CD4-positive, alpha-beta T cell treated with Interleukin-21 for 1 hour (primary cell): ENCODE measurements around the gene BMERB1.
A peak's percentile ranks its signal among the peaks of the same experiment; 100 is the strongest.
"Not testable (repeated sequence)": the region's sequence is repeated elsewhere in the genome, so short reads cannot be mapped to it uniquely, and the experiment has no call there.

Source experiments
- DNase-seq: peaks from one replicate; pipeline ENCODE4 v3.0.0-alpha.2; 2020

The BMERB1 gene

DNA sequence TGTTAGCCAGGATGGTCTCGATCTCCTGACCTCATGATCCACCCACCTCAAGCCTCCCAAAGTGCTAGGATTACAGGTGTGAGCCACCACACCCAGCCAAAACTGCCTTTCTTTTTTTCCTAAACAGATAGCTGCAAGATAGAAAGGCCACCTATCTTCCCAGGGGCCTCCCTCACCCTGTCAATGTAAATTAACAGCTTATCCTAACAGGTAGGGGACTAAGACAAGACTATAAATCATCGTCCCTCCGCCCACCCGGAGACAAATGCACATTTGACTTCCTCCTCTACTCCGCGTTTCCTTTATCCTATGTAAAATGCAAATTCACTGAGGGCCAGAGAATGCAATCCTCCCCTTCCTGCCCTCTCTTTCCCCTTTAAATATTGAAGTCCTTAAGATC is 137.2 kb downstream of the BMERB1 start:
- no peak for DNase-seq

- no peak for DNase-seq
Measured at GRCh38 chr16:15572329-15573001, 138.1 kb downstream of the BMERB1 start.

- DNase-seq: no peak
Measured at GRCh38 chr16:15573274-15573895, 139.0 kb downstream of the BMERB1 start.

GRCh38 chr16:15573896-15574613 is 139.7 kb downstream of the BMERB1 start:
- DNase-seq: not testable (repeated sequence)

DNA sequence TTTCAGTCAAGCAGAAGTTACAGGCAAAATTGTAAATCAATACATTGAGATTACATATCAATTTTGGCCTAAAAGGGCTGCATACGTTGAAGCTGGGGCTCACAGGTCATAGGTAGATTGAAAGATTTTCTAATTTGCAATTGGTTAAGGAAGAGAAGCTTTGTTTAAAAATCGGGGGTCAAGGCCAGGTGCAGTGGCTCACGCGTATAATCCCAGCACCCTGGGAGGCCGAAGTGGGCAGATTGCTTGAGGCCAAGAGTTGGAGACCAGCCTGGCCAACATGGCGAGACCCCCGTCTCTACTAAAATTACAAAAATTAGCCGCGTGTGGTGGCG is 140.2 kb downstream of the BMERB1 start:
- DNase-seq: no peak

- DNase-seq: no peak
Measured at GRCh38 chr16:15575293-15576049, 141.1 kb downstream of the BMERB1 start.

- DNase-seq: no peak
Measured at GRCh38 chr16:15576960-15577958, 142.9 kb downstream of the BMERB1 start.

DNA sequence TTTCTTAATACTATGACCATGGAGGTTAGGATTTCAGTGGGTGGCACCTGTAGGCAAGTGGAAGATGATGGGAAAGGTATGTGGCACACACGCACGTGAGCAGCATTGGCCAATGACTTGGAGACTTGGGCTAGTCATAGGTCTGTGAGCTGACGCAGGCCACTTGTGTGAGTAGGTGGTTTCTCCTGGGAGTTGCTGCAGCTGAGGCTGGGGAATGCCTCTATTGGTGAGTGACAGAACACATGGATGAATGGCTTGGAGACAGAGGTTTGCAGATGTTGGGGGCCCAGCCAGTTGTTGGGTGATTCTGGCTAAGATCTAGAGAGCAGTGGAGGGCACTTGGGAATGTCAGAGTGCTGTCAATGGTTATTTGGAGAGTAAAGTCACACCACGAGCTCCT is 144.4 kb downstream of the BMERB1 start:
- DNase-seq: no peak

DNA sequence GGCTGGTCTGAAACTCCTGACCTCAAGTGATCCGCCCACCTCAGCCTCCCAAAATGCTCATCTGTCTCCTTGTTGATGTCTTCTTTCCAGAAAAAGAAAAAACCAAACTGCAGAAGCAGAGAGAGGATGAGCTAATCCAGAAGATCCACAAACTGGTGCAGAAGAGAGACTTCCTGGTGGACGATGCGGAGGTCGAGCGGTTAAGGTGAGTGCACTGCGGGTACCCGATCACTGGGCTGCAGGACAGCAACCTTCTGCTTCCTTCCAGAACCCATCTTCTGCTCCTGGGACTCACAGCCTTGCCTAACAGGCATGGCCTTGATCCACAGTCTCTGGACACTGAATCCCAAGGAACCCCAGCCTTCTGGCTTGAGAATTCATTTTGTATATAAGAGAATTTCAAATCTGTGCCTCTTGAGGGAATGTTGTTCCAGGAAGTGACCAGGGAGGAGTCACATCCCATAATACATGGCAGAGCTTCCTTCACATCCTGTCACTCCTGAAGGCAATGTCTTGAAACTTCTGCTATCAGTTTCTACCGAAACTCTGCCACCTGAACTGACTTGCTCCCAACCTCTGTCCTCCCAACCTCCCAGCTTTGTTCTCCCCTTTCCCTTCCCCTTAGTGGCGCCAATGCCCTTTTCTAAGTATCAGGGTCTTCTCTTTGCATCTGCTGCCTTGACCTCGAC is 146.9 kb downstream of the BMERB1 start:
- no peak for DNase-seq

DNA sequence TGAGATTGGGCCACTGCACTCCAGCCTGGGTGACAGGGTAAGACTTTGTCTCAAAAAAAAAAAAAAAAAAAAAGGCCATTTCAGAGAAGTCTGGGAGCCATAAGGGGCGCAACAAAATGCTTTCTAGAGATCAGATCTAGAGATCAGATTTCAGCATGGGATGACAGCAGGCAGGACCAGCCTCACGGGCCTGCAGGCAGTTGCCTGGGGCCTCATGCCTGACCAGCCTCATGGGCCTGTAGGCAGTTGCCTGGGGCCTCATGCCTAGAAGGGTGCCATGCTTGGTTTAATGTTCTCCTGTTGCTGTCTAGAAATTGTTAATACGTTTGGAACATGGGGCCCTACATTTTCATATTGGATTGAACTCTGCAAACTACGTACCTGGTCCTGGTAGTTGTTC is 149.1 kb downstream of the BMERB1 start:
- DNase-seq: no peak

DNA sequence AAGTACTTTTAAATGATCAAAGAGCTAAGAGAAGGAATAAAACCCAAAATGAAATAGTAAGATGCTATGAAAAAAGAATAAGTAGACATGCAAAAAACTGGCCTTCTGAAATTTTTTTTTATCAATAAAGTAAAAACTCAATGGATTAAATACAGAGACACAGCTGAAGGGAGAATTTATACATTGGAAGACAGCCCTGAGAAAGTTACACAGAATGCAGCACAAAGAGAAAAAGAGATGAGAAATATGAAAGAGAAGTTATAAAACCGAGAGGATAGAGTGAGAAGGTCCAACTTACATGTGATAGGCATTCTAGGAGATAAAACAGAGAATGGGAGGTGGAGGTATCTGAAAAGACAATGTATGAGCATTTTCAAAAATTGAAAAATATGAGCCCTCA is 151.6 kb downstream of the BMERB1 start:
- DNase-seq: no peak

GRCh38 chr16:15586716-15587115 is 152.3 kb downstream of the BMERB1 start:
- DNase-seq: no peak

- no peak for DNase-seq
Measured at GRCh38 chr16:15587152-15587825, 152.9 kb downstream of the BMERB1 start.

GRCh38 chr16:15592324-15592723 is 157.9 kb downstream of the BMERB1 start:
- DNase-seq: peak; percentile 11

GRCh38 chr16:15593235-15593634 is 158.8 kb downstream of the BMERB1 start:
- no peak for DNase-seq

DNA sequence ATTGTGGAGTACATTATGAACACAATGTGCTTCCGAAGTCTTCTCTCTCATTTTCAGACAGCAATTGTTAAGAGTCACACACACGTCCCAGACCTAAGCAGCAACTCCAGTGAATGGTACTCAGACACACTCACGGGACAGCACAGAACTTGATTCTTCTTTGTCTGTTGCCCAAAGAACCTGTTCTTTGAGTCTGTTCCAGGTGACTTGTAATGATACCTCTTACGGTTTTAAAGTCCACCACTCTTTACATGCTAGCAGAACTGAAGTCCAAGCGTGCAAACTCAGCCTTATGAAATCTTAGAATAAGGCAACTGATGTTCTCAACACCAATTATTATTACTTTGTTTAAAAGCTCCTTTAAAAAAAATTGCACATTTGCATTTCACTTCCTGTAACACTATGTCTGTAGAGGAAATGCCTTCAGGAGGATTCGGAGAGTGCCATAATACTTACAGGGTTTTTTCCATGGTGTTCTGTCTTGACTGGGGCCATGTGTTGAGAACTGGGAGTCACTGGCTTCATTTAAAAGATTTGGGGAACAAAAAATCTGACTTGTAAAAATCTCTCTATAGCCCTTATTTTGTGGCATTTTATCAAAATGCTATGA is 160.4 kb downstream of the BMERB1 start:
- DNase-seq: no peak

- no peak for DNase-seq
Measured at GRCh38 chr16:15597135-15597534, 162.7 kb downstream of the BMERB1 start.

DNA sequence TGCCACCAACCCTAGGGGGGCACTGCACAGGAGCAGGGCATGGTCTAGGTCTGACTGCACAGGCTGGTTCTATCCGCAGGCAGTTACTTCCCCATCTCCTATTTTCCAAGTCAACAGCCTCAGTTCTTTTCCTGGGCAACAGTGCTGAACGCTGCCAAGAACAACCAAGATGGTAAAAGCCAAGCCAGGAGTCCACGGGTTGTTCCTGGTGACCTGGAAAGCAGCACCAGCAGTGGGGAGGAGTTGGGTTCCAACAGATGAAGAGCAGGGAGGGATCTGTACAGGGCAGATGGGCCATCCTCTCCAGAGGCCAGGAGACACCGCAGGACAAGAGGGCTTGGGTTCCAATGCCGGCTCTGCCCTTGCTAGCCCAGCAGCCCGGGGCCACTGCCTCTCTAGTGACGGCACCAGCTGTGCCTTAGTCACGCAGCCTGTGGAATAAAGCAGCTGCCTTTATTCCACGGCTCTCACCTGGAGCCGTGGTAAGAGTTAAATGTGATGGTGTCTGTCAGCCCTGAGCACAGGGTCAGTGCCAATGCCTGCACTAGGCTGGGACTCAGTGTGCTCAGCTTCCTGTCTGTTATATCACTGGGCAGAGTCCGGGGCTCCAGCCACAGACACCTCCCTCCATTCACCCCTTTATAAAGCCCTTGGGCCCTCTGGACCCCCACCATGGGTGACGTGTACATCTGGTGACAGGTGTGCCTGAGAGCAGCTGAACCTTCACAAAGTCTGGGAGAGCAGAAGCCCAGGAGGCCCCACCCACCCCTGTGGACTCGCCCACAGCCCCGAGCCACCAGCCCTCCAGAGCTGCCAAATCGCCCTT is 163.6 kb downstream of the BMERB1 start:
- DNase-seq: no peak

DNA sequence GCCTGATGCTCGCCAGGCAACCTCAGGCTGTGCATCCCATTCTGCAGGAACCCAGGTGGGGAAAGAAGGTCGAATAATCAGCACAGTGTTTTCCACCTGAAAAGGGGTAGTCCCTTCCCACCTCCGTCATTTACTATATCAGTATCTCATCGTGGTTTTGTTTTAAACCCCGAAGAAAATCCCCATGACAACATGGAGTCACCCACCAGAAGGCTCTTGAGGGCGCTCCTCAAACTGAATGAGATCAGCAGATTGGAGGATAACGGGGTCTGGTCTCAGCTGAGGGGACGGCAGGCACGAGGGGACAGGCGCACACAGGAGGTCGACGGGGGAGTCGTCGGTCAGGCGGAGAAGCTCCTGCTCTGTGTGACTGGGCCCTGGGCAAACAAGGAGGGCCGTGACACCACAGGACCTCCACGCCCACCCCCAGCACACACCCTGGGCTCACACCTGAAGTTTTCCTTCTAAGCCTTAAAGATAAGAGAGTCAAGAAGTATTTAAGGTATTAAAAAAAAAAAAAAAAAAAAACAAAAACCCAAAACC is 164.3 kb downstream of the BMERB1 start:
- DNase-seq: no peak
